Right renal pelvis (tissue), 4 donors: ENCODE results near the gene TOMM22. TPM values are rescaled to one million over a fixed set of nuclear protein-coding genes. Genes with fewer than 3 reads are reported as not detected.

ENCODE experiments used
- DNase-seq, 4 donors: peaks; one replicate each; pipeline ENCODE4 v3.0.0-alpha.2; 2013; ENCODE audit warnings: low read depth in 4 of 4, low spot score in 3 of 4, missing footprints in 1 of 4
- polyA plus RNA-seq, 4 donors: library from polyadenylated mRNA; unstranded; fragments of 120-200 nt; gene quantifications; one replicate each; pipeline ENCODE4 v1.2.1, GENCODE V29; 2013; ENCODE audit not compliant: insufficient read length in 4 of 4

TOMM22 gene
- polyA plus RNA-seq, 4 donors = 96.7 to 105 (median 101) TPM

DNA sequence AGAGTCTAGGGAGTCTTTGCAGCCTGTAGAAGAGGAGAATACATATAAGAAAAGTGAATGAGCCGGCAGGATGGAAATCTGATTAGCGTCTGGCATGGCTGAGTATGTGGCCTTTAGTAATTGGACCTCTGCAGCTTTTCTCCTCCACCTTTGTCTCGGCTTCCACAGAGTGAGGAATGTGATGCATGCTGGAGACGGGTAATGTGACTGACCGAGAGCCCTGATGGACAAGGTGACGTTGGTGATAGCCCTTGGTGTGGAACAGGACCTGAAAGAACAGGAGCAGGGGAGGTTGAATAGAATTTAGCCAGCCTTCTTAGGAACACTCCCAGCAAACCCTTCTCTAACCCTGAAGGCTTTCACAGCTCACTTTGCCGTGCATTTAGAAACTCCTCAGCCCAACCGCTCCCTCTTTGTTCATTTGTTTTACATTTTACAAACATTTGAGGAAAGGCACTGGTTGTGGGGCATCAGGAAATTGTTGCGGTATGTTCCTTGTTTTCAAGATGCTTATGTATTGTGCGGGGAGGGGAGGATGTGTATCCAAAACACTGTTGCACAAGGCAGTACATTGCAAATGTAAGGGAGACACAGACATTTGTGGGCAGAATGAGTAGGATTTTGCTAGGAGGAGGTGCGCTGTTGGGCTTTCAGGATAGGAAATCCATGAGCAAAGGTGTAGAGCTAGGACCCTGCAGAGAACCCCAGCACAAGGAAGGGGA lies 30.9 kb downstream of the TOMM22 start:
- DNase-seq = no peak

DNA sequence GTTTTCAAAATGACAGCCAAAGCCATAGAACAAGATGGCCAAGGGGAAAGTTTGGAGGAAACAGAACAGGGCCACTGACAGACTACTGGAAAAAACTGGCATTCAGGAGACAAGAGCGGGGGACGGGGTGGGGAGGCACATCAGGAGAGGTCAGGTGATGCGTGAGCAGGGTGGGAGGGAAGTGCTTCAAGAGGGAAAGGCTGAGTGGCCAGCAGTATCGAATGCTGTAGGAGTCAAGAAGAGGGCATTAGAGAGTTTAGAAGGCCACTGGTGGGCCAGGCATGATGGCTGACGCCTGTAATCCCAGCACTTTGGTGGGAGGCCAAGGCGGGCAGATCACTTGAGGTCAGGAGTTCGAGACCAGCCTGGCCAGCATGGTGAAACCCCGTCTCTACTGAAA lies 32.2 kb downstream of the TOMM22 start:
- DNase-seq = no peak

DNA sequence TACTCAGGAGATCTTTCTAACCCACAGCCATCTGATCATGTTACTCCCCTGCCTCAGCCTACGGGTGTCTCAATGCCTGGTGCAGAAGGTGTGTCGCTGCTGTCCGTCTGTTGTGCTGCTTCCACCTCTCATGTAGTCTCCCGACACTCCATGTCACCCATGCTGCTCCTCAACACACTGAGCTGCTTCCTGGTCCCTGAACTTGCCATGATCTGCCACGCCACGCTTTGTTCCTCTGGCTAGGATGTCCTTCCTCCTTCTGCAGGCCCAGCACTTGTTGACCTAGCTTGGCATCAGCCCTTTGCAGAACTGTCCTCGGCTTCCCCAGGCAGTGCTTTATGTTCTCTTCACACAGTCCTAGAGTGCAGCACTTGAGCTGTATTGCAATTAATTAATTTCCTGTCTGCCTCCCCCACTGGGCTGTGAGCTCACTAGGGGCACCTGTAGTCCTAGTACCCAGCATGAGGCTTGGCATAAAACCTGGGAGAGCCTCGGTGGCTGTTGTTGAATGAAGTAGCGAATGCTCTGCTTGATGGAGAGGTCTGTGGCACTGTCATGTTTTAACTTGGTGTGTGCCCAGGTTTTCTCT lies 33.5 kb downstream of the TOMM22 start:
- DNase-seq = no peak

DNA sequence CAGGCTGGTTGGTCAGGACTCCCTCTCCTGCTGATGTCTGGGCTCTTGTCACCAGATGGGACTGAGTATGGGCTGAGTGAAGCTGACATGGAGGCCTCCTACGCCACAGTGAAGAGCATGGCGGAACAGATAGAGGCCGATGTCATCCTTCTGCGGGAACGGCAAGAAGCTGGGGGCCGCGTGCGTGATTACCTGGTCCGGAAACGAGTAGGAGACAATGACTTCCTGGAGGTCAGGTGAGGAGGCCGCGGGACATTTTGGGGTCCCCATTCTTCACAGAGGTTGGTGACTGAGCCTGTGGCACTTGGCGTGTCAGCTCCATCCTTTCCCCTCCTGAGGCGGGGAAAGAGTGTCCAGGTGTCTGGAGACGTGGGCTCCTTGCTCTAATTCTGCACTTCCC lies 34.1 kb downstream of the TOMM22 start:
- DNase-seq = no peak

DNA sequence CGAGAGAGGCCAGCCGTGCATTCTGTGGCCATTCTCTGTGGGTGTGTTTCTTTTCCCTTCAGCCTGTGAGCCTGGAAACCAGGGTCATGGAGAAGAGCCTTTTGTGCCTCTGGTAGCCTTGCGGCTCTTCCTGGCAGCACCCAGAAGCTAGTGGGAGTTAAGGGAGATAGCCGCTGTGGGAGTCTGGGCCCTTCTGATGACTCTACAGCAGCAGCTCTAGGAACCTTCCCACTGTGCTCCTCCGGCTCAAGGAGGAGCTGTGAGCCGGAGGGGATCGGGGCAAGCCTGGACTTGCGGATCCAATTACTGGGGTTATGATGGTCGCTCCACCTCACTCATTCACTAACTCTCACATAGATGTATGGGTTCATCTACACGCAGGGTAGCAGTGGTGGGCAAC lies 34.5 kb downstream of the TOMM22 start:
- DNase-seq = no peak

DNA sequence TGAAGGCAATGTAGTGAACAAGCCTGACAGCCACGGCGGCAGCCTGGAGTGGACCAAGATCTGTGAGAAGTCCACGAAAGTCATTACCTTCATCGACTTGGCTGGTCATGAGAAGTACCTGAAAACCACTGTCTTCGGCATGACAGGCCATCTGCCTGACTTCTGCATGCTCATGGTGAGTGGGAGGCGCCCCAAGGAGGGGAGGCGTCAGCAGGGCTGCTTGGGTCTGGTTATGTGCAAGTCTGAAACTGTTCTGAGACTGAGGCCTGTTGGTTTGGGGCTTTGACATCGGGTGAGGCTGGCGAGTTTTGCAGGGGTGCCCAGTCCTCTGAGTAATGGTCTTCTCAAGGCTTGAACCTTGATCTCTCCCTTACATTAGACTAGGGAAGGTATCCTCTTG lies 35.1 kb downstream of the TOMM22 start:
- DNase-seq = no peak

DNA sequence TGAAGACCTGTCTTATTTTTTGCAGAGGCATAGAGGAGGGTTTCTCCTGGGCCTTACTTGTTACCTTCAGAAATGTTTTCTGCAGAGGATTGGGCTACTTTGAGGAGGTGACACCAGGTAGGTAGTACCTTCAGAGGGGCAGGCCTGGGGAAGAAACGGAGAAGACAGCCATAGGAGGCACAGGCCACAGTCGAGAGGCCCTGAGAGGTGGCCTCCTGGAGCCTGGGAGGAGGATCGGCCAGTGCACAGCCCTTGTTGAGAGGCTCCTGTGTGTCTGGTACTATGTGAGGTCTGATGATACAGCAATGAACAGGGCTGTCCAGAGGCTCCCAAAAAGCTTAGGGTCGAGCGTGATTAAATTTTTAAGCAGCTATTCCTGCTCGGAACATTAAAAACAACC lies 35.5 kb downstream of the TOMM22 start:
- no peak for DNase-seq

DNA sequence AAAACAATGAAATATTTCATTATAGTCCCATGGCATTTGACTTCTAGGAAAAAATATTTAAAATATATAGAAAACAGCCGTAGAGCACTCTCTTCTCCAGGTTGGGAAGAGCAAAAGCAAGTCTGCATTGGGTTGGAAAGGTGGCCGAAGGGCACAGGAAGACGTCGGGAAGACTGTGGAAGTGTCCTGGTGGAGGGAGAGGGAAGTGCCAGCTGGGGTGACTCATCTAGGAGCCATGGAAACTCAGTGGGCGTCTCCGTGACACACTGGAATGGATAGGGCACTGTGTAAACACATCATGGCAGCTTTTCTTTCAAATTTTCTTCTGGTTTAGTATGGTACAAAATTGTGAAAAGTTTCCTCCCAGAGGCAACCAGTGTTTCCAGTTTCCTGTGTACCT lies 36.7 kb downstream of the TOMM22 start:
- no peak for DNase-seq

DNA sequence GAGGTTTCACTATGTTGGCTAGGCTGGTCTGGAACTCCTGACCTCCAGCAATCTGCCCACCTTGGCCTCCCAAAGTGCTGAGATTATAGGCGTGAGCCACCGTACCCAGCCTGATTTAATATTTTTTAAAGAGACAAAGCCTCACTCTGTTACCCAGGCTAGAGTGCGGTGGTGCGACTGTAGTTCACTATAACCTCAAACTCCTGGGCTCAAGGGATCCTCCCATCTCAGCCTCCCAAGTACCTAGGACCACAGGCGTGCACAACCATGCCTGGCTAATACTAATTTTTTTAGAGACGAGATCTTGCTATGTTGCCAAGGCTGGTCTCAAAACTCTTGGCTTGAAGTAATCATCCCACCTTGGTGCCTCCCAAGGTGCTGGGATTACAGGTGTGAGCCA lies 37.4 kb downstream of the TOMM22 start:
- no peak for DNase-seq

DNA sequence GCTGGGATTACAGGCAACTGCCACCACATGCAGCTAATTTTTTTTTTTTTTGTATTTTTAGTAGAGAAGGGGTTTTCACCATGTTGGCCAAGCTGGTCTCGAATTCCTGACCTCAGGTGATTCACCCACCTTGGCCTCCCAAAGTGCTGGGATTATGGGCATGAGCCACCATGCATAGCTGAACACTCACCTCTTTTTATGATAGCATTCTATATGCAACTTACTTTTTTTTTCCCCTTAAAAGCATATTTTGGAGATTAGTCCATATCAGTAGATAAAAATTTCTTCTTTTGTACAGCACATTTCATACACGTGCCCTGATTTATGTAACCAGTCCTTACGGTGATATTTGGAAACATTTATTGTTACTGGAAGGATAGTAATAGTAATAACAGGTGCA lies 38.6 kb downstream of the TOMM22 start:
- DNase-seq = no peak

DNA sequence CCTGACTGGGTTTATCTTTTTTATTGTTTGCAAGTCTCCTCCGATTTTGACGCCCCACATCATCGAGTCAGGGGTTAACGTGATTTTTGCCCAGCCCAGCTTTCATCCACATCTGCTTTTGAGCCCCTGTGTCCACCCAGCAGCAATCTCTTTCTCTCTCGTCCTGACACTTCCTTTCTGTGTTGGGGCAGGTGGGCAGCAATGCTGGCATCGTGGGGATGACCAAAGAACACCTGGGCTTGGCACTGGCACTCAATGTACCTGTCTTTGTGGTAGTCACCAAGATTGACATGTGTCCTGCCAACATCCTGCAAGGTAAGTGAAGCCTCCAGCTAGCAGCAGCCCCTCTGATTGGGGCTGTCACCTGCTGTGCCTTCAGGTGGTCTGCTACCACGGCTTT lies 39.8 kb downstream of the TOMM22 start:
- DNase-seq = no peak

DNA sequence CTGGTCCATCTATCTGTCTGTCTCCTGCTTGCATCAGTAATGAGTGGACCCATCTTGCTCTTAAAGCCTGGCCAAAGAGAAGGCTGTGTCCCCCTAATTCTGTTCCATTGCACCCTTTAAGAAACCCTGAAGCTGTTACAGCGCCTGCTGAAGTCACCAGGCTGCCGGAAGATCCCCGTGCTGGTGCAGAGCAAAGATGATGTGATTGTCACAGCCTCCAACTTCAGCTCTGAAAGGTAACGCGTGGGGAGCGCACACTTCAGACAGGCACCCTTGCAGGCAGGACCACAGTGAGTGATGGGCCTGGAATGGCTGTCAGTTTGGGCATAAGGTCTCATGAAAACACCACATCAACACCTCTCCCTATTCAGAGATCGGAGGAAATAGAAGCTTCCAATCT lies 42.4 kb downstream of the TOMM22 start:
- no peak for DNase-seq

DNA sequence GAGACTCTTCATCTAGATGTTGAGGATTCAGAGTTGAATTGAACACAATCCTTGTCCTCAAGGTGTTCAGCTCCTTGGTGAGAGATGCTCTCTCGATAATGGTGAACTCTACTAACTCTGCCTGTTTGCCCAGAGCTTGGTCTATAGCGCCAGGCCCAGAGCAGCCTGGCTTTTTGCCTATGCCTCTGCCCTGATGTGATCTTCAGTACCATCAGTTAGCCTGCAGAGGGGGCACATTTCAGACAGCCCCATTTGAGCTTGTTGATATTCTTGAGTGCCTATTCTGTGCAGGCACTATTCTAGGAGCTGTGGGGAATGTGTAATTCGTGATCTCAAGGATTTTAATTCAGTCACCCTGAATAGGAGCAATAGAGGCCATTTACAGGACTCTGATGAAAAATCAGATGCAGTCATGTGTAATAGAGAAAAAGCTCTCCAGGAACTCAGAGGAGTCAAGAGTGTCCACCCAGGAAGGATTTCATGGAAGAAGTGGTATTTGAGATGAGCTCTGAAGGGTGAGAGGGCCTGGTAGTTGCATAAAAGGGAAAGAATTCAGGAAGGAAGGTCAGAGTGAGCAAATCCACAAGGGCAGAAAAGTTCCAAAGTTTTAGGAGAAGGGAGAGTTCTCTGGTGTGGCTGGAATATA lies 43.3 kb downstream of the TOMM22 start:
- no peak for DNase-seq

DNA sequence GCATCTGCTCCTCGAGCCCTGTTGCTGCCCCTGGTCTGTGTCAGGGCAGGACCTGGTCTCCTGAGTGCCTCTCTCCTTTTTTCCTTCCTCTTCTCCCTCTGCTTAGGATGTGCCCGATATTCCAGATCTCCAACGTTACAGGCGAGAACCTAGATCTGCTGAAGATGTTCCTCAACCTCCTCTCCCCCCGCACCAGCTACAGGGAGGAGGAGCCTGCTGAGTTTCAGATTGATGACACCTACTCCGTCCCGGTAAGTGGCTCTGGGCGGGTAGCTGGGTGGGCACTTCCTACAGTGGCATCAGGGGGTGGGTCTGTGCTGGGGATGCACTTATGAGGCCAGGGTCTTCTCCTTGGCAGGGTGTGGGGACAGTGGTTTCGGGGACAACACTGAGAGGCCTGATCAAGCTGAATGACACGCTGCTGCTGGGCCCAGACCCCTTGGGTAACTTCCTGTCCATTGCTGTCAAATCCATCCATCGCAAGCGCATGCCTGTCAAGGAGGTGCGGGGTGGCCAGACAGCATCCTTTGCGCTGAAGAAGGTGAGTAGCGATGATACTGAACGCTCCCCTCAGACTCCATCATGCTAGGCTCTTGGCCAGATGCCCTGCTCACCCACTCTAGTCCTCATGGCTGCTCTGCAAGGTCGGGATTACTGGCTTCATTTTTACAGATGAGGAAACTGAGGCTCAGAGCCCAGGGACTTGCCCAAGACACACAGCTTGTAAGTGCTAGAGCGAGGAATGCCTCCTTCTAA lies 44.3 kb downstream of the TOMM22 start:
- no peak for DNase-seq

DNA sequence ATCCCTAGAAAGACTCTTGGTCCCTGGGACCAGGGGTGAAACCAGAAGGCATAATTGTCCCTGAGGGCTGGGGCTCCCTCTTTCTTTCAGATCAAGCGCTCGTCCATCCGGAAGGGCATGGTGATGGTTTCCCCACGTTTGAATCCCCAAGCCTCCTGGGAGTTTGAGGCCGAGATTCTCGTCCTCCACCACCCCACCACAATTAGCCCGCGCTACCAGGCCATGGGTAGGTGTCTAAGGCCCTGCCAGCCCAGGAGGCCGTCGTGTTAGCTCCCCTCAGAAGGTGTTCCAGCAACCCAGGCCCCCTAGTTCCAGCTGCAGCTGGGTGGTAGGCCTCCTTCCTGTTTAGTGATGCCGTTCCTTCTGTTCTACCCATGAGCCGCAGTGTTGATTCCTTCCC lies 45.4 kb downstream of the TOMM22 start:
- DNase-seq = no peak

DNA sequence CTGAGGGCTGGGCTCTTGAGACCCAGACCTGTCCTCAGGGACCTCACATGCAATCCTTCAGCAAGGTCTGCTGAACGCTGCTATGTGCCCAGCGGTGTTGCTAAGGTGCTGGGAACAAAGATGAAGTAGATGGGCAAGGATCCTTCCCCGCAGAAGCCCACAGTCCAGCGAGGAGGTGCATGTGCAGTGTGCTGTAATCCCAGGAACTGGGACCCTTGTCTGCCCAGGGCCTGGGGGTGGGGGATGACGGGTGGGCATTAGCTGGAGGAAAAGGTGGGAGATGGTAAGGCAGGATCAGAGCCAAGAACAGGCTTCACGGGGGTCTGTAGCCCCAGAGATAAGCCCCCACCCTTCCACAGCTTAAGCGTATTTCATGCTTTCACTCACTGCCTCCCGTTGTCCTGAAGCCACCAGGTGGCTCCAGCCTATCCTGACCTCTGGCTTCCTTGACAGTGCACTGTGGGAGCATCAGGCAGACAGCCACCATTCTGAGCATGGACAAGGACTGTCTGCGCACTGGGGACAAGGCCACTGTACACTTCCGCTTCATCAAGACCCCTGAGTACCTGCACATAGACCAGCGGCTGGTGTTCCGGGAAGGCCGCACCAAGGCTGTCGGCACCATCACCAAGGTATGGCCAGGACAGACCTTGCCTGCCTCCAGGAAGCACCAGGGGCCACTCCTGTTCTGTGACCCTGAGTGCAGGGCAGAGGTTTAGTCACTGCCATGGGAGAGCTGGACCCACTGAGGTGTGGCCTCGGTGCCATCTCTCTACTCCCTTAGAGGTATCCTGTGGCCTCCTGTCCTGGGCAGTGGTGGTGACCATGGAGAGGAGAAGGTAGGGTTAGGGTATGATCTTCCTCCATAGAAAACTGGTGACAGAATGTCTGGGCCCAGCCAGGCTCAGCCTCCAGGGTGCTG lies 46.0 kb downstream of the TOMM22 start:
- no peak for DNase-seq

DNA sequence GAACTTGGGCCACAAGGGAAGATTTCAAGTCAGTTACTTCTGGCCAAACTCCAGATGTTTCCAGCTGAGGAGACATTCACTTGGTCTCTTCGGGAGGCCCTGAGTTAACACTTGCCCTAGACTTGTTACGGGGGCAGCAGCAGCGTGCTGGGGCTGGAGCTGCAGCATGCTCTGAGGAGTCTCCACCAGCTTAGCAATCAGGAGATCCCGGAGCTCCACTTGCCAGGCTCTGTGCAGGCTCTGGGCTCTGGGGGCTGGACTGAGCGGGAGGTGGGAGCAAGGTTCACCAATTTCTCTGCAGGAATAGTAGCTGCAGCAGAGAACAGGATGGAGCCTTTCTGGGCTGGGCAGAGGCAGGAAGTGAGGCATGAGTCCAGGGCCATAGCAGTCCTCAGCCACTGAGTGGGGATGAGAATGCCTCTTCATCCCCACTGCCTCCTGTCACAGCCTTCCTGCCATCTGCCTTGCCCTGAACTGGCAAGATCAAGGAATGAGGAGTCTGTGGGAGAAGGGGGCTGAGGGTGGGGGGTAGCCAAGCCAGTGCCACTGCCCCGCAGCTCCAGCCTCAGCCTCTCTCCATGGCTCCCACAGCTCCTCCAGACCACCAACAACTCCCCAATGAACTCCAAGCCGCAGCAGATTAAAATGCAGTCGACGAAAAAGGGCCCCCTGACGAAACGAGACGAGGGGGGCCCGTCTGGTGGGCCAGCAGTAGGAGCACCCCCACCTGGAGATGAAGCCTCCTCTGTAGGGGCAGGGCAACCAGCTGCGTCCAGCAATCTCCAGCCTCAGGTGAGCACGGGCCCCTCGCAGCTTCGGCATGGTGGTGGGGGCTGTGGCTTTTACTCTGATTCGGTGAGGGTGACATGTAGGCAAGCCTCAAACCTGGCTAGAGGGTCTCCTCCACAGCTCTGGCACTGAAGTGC lies 47.4 kb downstream of the TOMM22 start:
- DNase-seq = no peak

DNA sequence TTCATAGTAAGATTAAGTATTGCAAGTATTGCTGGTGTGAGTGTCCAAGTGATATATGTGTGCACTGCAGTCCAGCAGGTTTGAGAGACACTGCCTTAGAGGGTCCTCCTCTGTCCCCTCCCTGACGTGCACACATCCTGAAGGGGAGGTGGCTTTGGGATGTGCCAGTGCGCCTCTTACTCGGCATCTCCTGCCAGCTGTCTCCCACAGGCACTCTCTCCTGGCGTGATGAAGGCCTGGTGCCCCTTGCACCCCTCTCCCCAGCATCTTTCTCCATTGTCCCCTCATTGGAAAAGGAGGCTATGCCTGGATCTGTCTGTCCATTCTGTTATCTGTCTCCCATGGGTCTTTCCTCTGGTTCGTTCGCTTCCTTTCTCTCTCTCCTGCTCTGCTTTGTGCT lies 48.2 kb downstream of the TOMM22 start:
- DNase-seq = no peak

DNA sequence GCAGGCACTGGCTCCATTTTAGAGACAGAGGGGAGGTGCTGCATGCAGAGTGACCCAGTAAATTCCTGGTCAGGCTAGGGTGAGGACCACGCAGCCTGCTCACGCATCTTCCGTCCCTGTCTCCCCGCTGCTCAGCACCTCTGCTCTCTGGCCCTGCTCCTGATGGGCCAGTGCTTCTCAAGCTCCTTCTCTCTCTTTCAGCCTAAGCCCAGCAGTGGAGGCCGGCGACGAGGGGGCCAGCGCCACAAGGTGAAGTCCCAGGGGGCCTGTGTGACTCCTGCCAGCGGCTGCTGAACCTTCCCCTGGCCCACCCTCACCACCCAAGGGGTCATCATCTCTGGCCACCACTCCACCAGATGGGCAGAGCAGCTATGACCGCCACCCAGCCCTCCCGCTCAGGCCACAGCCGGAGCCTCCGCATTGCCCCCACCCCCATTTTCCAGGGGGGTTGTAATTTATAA lies 48.7 kb downstream of the TOMM22 start:
- no peak for DNase-seq
